Activated B cell treated with CpG ODN at 0.5 μM for 24 hours (primary cell): ENCODE results near the gene PKD2L1. TPM values are rescaled to one million over a fixed set of nuclear protein-coding genes. Genes with fewer than 3 reads are reported as not detected.

Experiments
- ATAC-seq: fragments of 200-7000 bp; cut with Tn5 transposase; one replicate; pipeline ENCODE4 v1.10.0; 2021; ENCODE audit warnings: low read depth, mild to moderate bottlenecking, moderate library complexity
- CTCF ChIA-PET: fragments of 350-600 bp; sonication (Branson Sonifier 250); formaldehyde crosslinking; loops from one replicate; lab custom pipeline; 2021; ENCODE audit warnings: antibody characterized with exemption; lab: Charles Lee
- POLR2A ChIA-PET: fragments of 350-600 bp; sonication (Branson Sonifier 250); formaldehyde crosslinking; loops from one replicate; lab custom pipeline; 2021; ENCODE audit warnings: antibody characterized with exemption; lab: Charles Lee
- DNase-seq: peaks from one replicate; pipeline ENCODE4 v3.0.0; 2022
- H3K27ac Mint-ChIP-seq: one replicate; pipeline ENCODE4 v1.8.0; 2020; ENCODE audit warnings: mixed read lengths
- H3K27me3 Mint-ChIP-seq: one replicate; pipeline ENCODE4 v1.8.0; 2021; ENCODE audit warnings: mixed read lengths
- H3K36me3 Mint-ChIP-seq: one replicate; pipeline ENCODE4 v1.8.0; 2021; ENCODE audit warnings: low read depth, mixed read lengths
- H3K4me1 Mint-ChIP-seq: one replicate; pipeline ENCODE4 v1.8.0; 2021; ENCODE audit warnings: mixed read lengths
- H3K4me3 Mint-ChIP-seq: one replicate; pipeline ENCODE4 v1.8.0; 2020; ENCODE audit warnings: mild to moderate bottlenecking, mixed read lengths
- H3K9me3 Mint-ChIP-seq: one replicate; pipeline ENCODE4 v1.8.0; 2020; ENCODE audit warnings: mixed read lengths
- CTCF ChIP-seq: fragments of 200-600 bp; IDR thresholded peaks from one replicate; pipeline ENCODE4 v1.8.0; 2022; ENCODE audit warnings: antibody characterized with exemption, mild to moderate bottlenecking
- intact Hi-C: fragments of 100-400 bp; cut with micrococcal nuclease; formaldehyde crosslinking; loops from one replicate; pipeline ENCODE4 v1.15.1; 2024
- total RNA-seq: library from RNA; stranded (reverse); gene quantifications from 2 replicates; pipeline ENCODE4 v1.2.3, GENCODE V29; 2022

The PKD2L1 gene
- total RNA-seq, 1 donor from 2014 or later = not detected

DNA sequence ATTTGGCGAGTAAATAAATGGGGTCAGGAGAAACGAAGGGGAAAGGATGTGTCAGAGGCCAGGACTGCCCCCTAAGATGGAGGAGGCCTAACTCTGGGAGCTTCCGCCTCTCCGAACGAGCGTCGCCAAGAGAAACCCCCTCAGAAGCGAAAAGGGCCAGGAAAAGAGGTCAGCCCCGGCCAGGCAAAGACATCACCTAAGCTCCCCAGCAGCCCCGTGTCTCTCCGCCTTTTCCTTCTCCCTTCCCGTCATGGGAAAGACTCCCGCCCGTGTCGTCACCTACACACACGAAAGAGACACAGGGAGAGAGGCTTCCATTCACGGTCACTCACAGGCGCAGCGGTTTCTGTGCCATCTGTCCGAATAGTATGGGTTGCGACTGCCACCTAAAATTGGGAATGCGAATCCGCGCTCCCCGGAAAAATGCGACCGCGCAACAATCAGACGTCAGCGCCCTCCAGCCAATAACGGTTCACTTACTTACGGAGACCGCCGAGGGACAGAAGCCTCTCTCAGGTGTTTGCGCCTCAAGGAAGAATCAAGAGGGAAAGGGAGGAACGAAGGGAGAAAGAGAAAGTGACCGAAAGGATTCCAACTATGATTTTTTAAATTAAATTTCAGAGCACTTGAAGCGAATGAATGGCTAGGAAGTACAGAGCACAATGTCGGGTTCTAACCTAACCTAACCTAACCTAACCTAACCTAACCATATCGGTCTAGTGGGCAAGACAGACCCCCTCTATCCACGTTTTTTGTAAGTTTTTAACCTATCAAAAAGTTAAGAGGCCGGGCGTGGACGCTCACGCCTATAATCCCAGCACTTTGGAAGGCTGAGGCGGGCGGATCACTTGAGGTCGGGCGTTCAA, 62.6 kb downstream of the PKD2L1 start, which contains the start of gene CWF19L1:
Gene CWF19L1 (minus strand): TSS at position 400 of the 866 bp plus-strand sequence. CDS start 45 bp downstream, at position 355.
- DNase-seq (peak; percentile 62), ATAC-seq (peak; percentile 80)
- no peaks in the 10 kb centered on the region for H3K27me3 Mint-ChIP-seq
- TF ChIP-seq CTCF = no peak
- ChIA-PET POLR2A (interaction anchor here (0.7 to 1.1 kb wide), 8 partner anchors 15 to 268 kb away, joined by 3 to 8 read pairs (median 3); partner anchors contain the start of genes BLOC1S2, CHUK and HIF1AN), CTCF (no interaction called here)
- H3K27ac Mint-ChIP-seq = peak within 1 kb of the TSS; percentile 97
- peaks cover 33% of the 10 kb centered on the region for H3K4me1 Mint-ChIP-seq
- H3K9me3 Mint-ChIP-seq = no peaks in the 10 kb centered on the region
- peaks cover 11% of the 10 kb centered on the region for H3K36me3 Mint-ChIP-seq
- intact Hi-C loops = loop anchor here (1.0 kb wide), 2 partner anchors 19 to 60 kb away; partner anchors contain the start of gene BLOC1S2
- peak within 1 kb of the TSS; percentile 99 for H3K4me3 Mint-ChIP-seq

GRCh38 chr10:100265821-100266485, 64.1 kb downstream of the PKD2L1 start:
- Mint-ChIP-seq H3K4me3 (peak overlapping the region; percentile 57), H3K36me3 (peaks cover 16% of the 10 kb centered on the region), H3K9me3 (no peaks in the 10 kb centered on the region), H3K27ac (peak overlapping the region; percentile 46), H3K4me1 (peaks cover 38% of the 10 kb centered on the region), H3K27me3 (no peaks in the 10 kb centered on the region)
- DNase-seq (no peak), ATAC-seq (no peak)
- ChIA-PET CTCF (no interaction called here), POLR2A (interaction anchor here (0.6 to 0.7 kb wide), 3 partner anchors 10 to 107 kb away, joined by 3 to 4 read pairs (median 3); no protein-coding TSS in a partner anchor)
- intact Hi-C loops = loop anchor here (1.0 kb wide), 1 partner anchor 81 kb away; no protein-coding TSS in a partner anchor
- TF ChIP-seq CTCF = no peak

DNA sequence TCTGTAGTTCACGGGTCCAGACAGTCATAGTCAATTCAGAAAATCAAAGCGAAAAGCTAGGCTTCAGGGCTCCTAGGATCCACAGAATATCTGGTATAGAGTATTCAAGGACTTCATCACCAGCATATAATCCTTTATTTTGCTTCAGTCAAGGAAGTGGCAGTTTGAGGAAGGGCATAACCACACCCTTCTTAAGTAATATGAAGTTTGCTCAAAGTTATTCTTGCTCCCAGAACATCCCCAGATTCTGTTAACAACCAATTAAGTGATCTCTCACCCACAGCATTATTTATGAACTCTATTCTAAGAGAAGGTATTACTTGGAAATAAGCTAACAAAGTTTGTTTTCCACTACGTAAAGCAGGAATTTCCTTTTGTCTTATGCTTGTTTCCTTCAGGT, 75.8 kb downstream of the PKD2L1 start:
- ATAC-seq = no peak
- no peak for TF ChIP-seq CTCF
- Mint-ChIP-seq H3K4me3 (no peak overlapping the region), H3K9me3 (no peaks in the 10 kb centered on the region), H3K4me1 (no peaks in the 10 kb centered on the region), H3K36me3 (peaks cover 81% of the 10 kb centered on the region), H3K27me3 (no peaks in the 10 kb centered on the region), H3K27ac (no peak overlapping the region)
- CTCF ChIA-PET = no interaction called here
- POLR2A ChIA-PET = no interaction called here
- no peak for DNase-seq
- intact Hi-C loops = no loop called here

- Mint-ChIP-seq H3K36me3 (peaks cover 83% of the 10 kb centered on the region), H3K9me3 (no peaks in the 10 kb centered on the region), H3K4me3 (no peak overlapping the region), H3K4me1 (no peaks in the 10 kb centered on the region), H3K27me3 (no peaks in the 10 kb centered on the region), H3K27ac (no peak overlapping the region)
- ChIA-PET POLR2A (interaction anchor here (1.0 kb wide), 1 partner anchor 32 kb away, joined by 3 read pairs; no protein-coding TSS in a partner anchor), CTCF (no interaction called here)
- no peak for TF ChIP-seq CTCF
- DNase-seq = no peak
- ATAC-seq = no peak
- intact Hi-C loops = no loop called here
Measured at GRCh38 chr10:100253041-100253440, 77.0 kb downstream of the PKD2L1 start.

- POLR2A ChIA-PET = no interaction called here
- Mint-ChIP-seq H3K36me3 (peaks cover 79% of the 10 kb centered on the region), H3K4me1 (no peaks in the 10 kb centered on the region), H3K9me3 (no peaks in the 10 kb centered on the region), H3K4me3 (no peak overlapping the region), H3K27me3 (no peaks in the 10 kb centered on the region), H3K27ac (no peak overlapping the region)
- TF ChIP-seq CTCF = no peak
- CTCF ChIA-PET = no interaction called here
- DNase-seq (no peak), ATAC-seq (no peak)
- intact Hi-C loops = no loop called here
Measured at GRCh38 chr10:100248820-100249219, 81.2 kb downstream of the PKD2L1 start.
